Caco-2 (cell line): ENCODE data around the gene SDK2. TPM values are rescaled to one million over a fixed set of nuclear protein-coding genes. Genes with fewer than 3 reads are reported as not detected.

Experiments
- BruUV-seq: library from RNA; stranded (reverse); fragments of 400-500 nt; replicated peaks from 2 replicates; lab custom pipeline; 2021; lab: Mats Ljungman, UMichigan
- CTCF ChIA-PET: fragments of 300-600 bp; sonication (Branson Sonifier 250); formaldehyde crosslinking; loops from one replicate; lab custom pipeline; 2022; ENCODE audit warnings: antibody characterized with exemption; lab: Charles Lee
- POLR2A ChIA-PET: fragments of 300-600 bp; sonication (Branson Sonifier 250); formaldehyde crosslinking; loops from one replicate; lab custom pipeline; 2022; ENCODE audit warnings: antibody characterized with exemption; lab: Charles Lee
- DNase-seq, 2 experiments: peaks; one replicate each; pipeline versions ENCODE4 v3.0.0 to v3.0.0-alpha.2; 2020 to 2022
- H3K27me3 ChIP-seq: replicated peaks from 2 replicates; pipeline ENCODE4 v1.6.0; 2011; ENCODE audit warnings: low read length; ENCODE audit not compliant: control insufficient read depth, insufficient read depth
- H3K36me3 ChIP-seq: 2 replicates; pipeline ENCODE4 v1.5.1; 2011; ENCODE audit warnings: low read length; ENCODE audit not compliant: control insufficient read depth, insufficient read depth
- H3K4me1 ChIP-seq: fragments of 250-450 bp; sonication (Bioruptor Pico); 2 replicates; pipeline ENCODE4 v1.5.1; 2020; ENCODE audit warnings: mild to moderate bottlenecking
- H3K4me3 ChIP-seq: 2 replicates; pipeline ENCODE4 v1.5.1; 2011; ENCODE audit warnings: low read depth, mild to moderate bottlenecking, control low read depth, low read length
- H3K9me3 ChIP-seq: fragments of 250-450 bp; sonication (Bioruptor Pico); 2 replicates; pipeline ENCODE4 v1.5.1; 2020; ENCODE audit warnings: mild to moderate bottlenecking, moderate library complexity
- H3K27ac Mint-ChIP-seq: one replicate; pipeline ENCODE4 v1.8.0; 2022; ENCODE audit warnings: mixed read lengths; ENCODE audit not compliant: unreplicated experiment
- H3K27me3 Mint-ChIP-seq: one replicate; pipeline ENCODE4 v1.8.0; 2022; ENCODE audit warnings: mixed read lengths; ENCODE audit not compliant: insufficient read depth, unreplicated experiment
- H3K36me3 Mint-ChIP-seq: one replicate; pipeline ENCODE4 v1.8.0; 2022; ENCODE audit warnings: mild to moderate bottlenecking, mixed read lengths; ENCODE audit not compliant: insufficient read depth, unreplicated experiment
- H3K4me1 Mint-ChIP-seq: one replicate; pipeline ENCODE4 v1.8.0; 2022; ENCODE audit warnings: low read depth, mixed read lengths; ENCODE audit not compliant: unreplicated experiment
- H3K4me3 Mint-ChIP-seq: one replicate; pipeline ENCODE4 v1.8.0; 2022; ENCODE audit warnings: mild to moderate bottlenecking, moderate library complexity, mixed read lengths; ENCODE audit not compliant: unreplicated experiment
- H3K9me3 Mint-ChIP-seq: one replicate; pipeline ENCODE4 v1.8.0; 2022; ENCODE audit warnings: mixed read lengths; ENCODE audit not compliant: unreplicated experiment
- intact Hi-C: fragments of 100-400 bp; cut with micrococcal nuclease; formaldehyde crosslinking; loops from one replicate; pipeline ENCODE4 v1.10.0; 2022; ENCODE audit not compliant: unreplicated experiment
- total RNA-seq: library from RNA; stranded (reverse); gene quantifications from 2 replicates; pipeline ENCODE4 v1.2.3, GENCODE V29; 2022
- TF ChIP-seq, protein P1 (sequence below), 2 experiments: fragments of 200-600 bp in 1 of 2; IDR thresholded peaks; 1 replicate in 1 of 2; 2 replicates in 1 of 2; pipeline versions ENCODE4 v1.5.1 to v1.8.0; 2011 to 2022; ENCODE audit warnings: antibody characterized with exemption in 1 of 2, control low read depth in 1 of 2, inconsistent platforms in 1 of 2, low read depth in 1 of 2, low read length in 1 of 2, mild to moderate bottlenecking in 1 of 2, moderate library complexity in 1 of 2; ENCODE audit not compliant: insufficient read depth in 1 of 2, severe bottlenecking in 1 of 2, unreplicated experiment in 1 of 2

SDK2 gene
- total RNA-seq, 1 experiment from 2014 or later, result 0.09 TPM

GRCh38 chr17:73591296-73592078 lies 52.8 kb downstream of the SDK2 start:
- TF ChIP-seq, protein P1, sequence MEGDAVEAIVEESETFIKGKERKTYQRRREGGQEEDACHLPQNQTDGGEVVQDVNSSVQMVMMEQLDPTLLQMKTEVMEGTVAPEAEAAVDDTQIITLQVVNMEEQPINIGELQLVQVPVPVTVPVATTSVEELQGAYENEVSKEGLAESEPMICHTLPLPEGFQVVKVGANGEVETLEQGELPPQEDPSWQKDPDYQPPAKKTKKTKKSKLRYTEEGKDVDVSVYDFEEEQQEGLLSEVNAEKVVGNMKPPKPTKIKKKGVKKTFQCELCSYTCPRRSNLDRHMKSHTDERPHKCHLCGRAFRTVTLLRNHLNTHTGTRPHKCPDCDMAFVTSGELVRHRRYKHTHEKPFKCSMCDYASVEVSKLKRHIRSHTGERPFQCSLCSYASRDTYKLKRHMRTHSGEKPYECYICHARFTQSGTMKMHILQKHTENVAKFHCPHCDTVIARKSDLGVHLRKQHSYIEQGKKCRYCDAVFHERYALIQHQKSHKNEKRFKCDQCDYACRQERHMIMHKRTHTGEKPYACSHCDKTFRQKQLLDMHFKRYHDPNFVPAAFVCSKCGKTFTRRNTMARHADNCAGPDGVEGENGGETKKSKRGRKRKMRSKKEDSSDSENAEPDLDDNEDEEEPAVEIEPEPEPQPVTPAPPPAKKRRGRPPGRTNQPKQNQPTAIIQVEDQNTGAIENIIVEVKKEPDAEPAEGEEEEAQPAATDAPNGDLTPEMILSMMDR (IDR thresholded peaks at IDR 0.05; ENCODE audit: insufficient read depth in 1 of 2, low read depth in 1 of 2, low read length in 1 of 2, severe bottlenecking in 1 of 2, unreplicated experiment in 1 of 2), result no peak
- Mint-ChIP-seq H3K4me1 (peaks cover 6% of the 10 kb centered on the region), H3K27me3 (peaks cover 20% of the 10 kb centered on the region), H3K4me3 (no peak overlapping the region), H3K36me3 (no peaks in the 10 kb centered on the region), H3K27ac (no peak overlapping the region), H3K9me3 (no peaks in the 10 kb centered on the region)
- no peak for DNase-seq
- no TSS peak for BruUV-seq
- CTCF ChIA-PET, result no interaction called here
- no peaks in the 10 kb centered on the region for H3K27me3 ChIP-seq
- H3K9me3 ChIP-seq, result no peaks in the 10 kb centered on the region
- POLR2A ChIA-PET, result no interaction called here
- H3K36me3 ChIP-seq, result no peaks in the 10 kb centered on the region
- intact Hi-C loops, result no loop called here
- no peak overlapping the region for H3K4me3 ChIP-seq
- no peaks in the 10 kb centered on the region for H3K4me1 ChIP-seq

- Histone ChIP-seq H3K4me1 (no peaks in the 10 kb centered on the region), H3K9me3 (no peaks in the 10 kb centered on the region), H3K4me3 (no peak overlapping the region), H3K36me3 (no peaks in the 10 kb centered on the region), H3K27me3 (no peaks in the 10 kb centered on the region; the same call in none of the 2 replicates)
- intact Hi-C loops, result no loop called here
- no TSS peak for BruUV-seq
- ChIA-PET POLR2A (no interaction called here), CTCF (no interaction called here)
- peaks cover 6% of the 10 kb centered on the region for H3K4me1 Mint-ChIP-seq
- no peak overlapping the region for H3K4me3 Mint-ChIP-seq
- TF ChIP-seq, protein P1 (IDR thresholded peaks at IDR 0.05; ENCODE audit: insufficient read depth in 1 of 2, low read depth in 1 of 2, low read length in 1 of 2, severe bottlenecking in 1 of 2, unreplicated experiment in 1 of 2), result no peak
- no peaks in the 10 kb centered on the region for H3K9me3 Mint-ChIP-seq
- H3K27me3 Mint-ChIP-seq, result peaks cover 22% of the 10 kb centered on the region
- no peak for DNase-seq
- H3K27ac Mint-ChIP-seq, result no peak overlapping the region
- H3K36me3 Mint-ChIP-seq, result no peaks in the 10 kb centered on the region
Observed at GRCh38 chr17:73589363-73589980, 54.8 kb downstream of the SDK2 start.

GRCh38 chr17:73588891-73589290 lies 55.4 kb downstream of the SDK2 start:
- peaks cover 6% of the 10 kb centered on the region for H3K4me1 Mint-ChIP-seq
- H3K36me3 Mint-ChIP-seq, result no peaks in the 10 kb centered on the region
- no peaks in the 10 kb centered on the region; the same call in none of the 2 replicates for H3K27me3 ChIP-seq
- BruUV-seq, result no TSS peak
- H3K4me3 ChIP-seq, result no peak overlapping the region
- H3K4me1 ChIP-seq, result no peaks in the 10 kb centered on the region
- H3K36me3 ChIP-seq, result no peaks in the 10 kb centered on the region
- no peak overlapping the region for H3K4me3 Mint-ChIP-seq
- CTCF ChIA-PET, result no interaction called here
- POLR2A ChIA-PET, result no interaction called here
- peaks cover 21% of the 10 kb centered on the region for H3K27me3 Mint-ChIP-seq
- TF ChIP-seq, protein P1 (IDR thresholded peaks at IDR 0.05; ENCODE audit: insufficient read depth in 1 of 2, low read depth in 1 of 2, low read length in 1 of 2, severe bottlenecking in 1 of 2, unreplicated experiment in 1 of 2), result no peak
- H3K9me3 Mint-ChIP-seq, result no peaks in the 10 kb centered on the region
- intact Hi-C loops, result no loop called here
- H3K9me3 ChIP-seq, result no peaks in the 10 kb centered on the region
- no peak overlapping the region for H3K27ac Mint-ChIP-seq
- DNase-seq, result no peak
